GM13976 (cell line): ENCODE data around the gene PFDN2.

ENCODE experiments used
- DNase-seq: peaks from one replicate; pipeline ENCODE4 v3.0.0; 2012; ENCODE audit warnings: low spot score
- CTCF ChIP-seq: IDR thresholded peaks from 2 replicates; pipeline ENCODE4 v1.5.1; 2012; ENCODE audit warnings: borderline replicate concordance, mild to moderate bottlenecking; ENCODE audit not compliant: insufficient read depth; ENCODE audit errors: extremely low read depth, missing control alignments, control extremely low read depth
- in situ Hi-C: fragments of 300-500 bp; cut with MboI; formaldehyde crosslinking; loops from one replicate; pipeline ENCODE4 v1.12.0; 2022; ENCODE audit warnings: low sequenced_read_pairs, mixed read lengths, inconsistent platforms; ENCODE audit not compliant: unreplicated experiment

PFDN2 gene

GRCh38 chr1:161106431-161106830 lies 11.4 kb downstream of the PFDN2 start:
- no peak for DNase-seq
- TF ChIP-seq CTCF = no peak
- in situ Hi-C loops = no loop called here

- in situ Hi-C loops = no loop called here
- no peak for DNase-seq
- TF ChIP-seq CTCF = no peak
Observed at GRCh38 chr1:161100556-161100955, 17.3 kb downstream of the PFDN2 start.

- no peak for TF ChIP-seq CTCF
- in situ Hi-C loops = loop anchor here (10.0 kb wide), 1 partner anchor 104 kb away; no protein-coding TSS in a partner anchor
- DNase-seq = no peak
Observed at GRCh38 chr1:161099090-161099802, 18.6 kb downstream of the PFDN2 start.

- peak; percentile 96 for DNase-seq
- in situ Hi-C loops = loop anchor here (10.0 kb wide), 1 partner anchor 104 kb away; no protein-coding TSS in a partner anchor
- TF ChIP-seq CTCF = no peak
Observed at GRCh38 chr1:161098210-161099068, 19.4 kb downstream of the PFDN2 start, which contains the start of gene KLHDC9. KLHDC9 (plus strand) TSS chr1:161098361; CDS start chr1:161098536, 175 bp downstream.

GRCh38 chr1:161096530-161096929 lies 21.3 kb downstream of the PFDN2 start:
- in situ Hi-C loops = loop anchor here (10.0 kb wide), 1 partner anchor 102 kb away; no protein-coding TSS in a partner anchor
- TF ChIP-seq CTCF = no peak
- DNase-seq = no peak

GRCh38 chr1:161096015-161096414 lies 21.8 kb downstream of the PFDN2 start:
- TF ChIP-seq CTCF = no peak
- in situ Hi-C loops = loop anchor here (10.0 kb wide), 1 partner anchor 101 kb away; no protein-coding TSS in a partner anchor
- peak; percentile 64 for DNase-seq
